HepG2 (cell line): ENCODE measurements around the gene TLK2. TPM values are rescaled to one million over a fixed set of nuclear protein-coding genes. Genes with fewer than 3 reads are reported as not detected.
"Not testable (repeated sequence)": the region's sequence is repeated elsewhere in the genome, so short reads cannot be mapped to it uniquely, and the experiment has no call there.

Experiments
- ATAC-seq: fragments of 200-7000 bp; cut with Tn5 transposase; 3 replicates; pipeline ENCODE4 v1.9.1; 2020; ENCODE audit warnings: mild to moderate bottlenecking, moderate library complexity
- BruUV-seq: library from RNA; stranded (reverse); fragments of 400-500 nt; replicated peaks from 2 replicates; lab custom pipeline; 2021; lab: Mats Ljungman, UMichigan
- CTCF ChIA-PET: fragments of 300-600 bp; formaldehyde crosslinking; extraction: SDS; loops from one replicate; lab custom pipeline; 2021; ENCODE audit warnings: low total read pairs, inconsistent platforms, low intra/inter-chr PET ratio; lab: Yijun Ruan, JAX
- POLR2A ChIA-PET: fragments of 350-600 bp; sonication (Branson Sonifier 250); formaldehyde crosslinking; loops from one replicate; lab custom pipeline; 2020; ENCODE audit warnings: antibody characterized with exemption, inconsistent platforms; lab: Yijun Ruan, JAX
- DNase-seq: peaks from one replicate; pipeline ENCODE4 v3.0.0-alpha.2; 2015; ENCODE audit warnings: low spot score
- FAIRE-seq: peaks from 3 replicates; lab custom pipeline; 2011; peaks lifted over from hg19 to GRCh38; lab: Jason Lieb, UNC
- H2AFZ ChIP-seq: one replicate; pipeline ENCODE4 v1.6.1; 2011; ENCODE audit warnings: low read length, inconsistent platforms
- H3K27ac ChIP-seq: fragments of 300-600 bp; 3 replicates; pipeline ENCODE4 v1.8.0; 2011; ENCODE audit warnings: mixed run types, mild to moderate bottlenecking, mixed read lengths, low read length, inconsistent platforms; ENCODE audit not compliant: insufficient read depth; ENCODE audit errors: extremely low read length
- H3K27me3 ChIP-seq, 2 experiments: fragments of 200-600 bp in 1 of 2; 2 replicates in 1 of 2; 3 replicates in 1 of 2; pipeline versions ENCODE4 v1.6.0 to v1.8.0; 2011; ENCODE audit warnings: low read length in 2 of 2, mild to moderate bottlenecking in 2 of 2, moderate library complexity in 2 of 2, inconsistent platforms in 1 of 2; ENCODE audit not compliant: insufficient read depth in 2 of 2, control insufficient read depth in 1 of 2
- H3K36me3 ChIP-seq, 2 experiments: fragments of 200-600 bp in 1 of 2; replicated peaks in 1 of 2; 2 replicates in 1 of 2; 3 replicates in 1 of 2; pipeline versions ENCODE4 v1.5.1 to v1.8.0; 2011; ENCODE audit warnings: low read length in 2 of 2, inconsistent platforms in 1 of 2; ENCODE audit not compliant: insufficient read depth in 2 of 2, control insufficient read depth in 1 of 2
- H3K4me1 ChIP-seq: 2 replicates; pipeline ENCODE4 v1.5.1; 2012; ENCODE audit warnings: low read length, inconsistent platforms; ENCODE audit not compliant: insufficient read depth
- H3K4me2 ChIP-seq: 2 replicates; pipeline ENCODE4 v1.6.0; 2011; ENCODE audit warnings: low read depth, low read length, inconsistent platforms
- H3K4me3 ChIP-seq, 3 experiments: fragments of 200-600 bp in 1 of 3; sonication (generic), shearing (Covaris generic) in 1 of 3; replicated peaks in 1 of 3; 2 replicates each; pipeline ENCODE4 v1.5.1; 2011 to 2016; ENCODE audit warnings: low read length in 3 of 3, inconsistent platforms in 2 of 3, low read depth in 2 of 3, mild to moderate bottlenecking in 2 of 3, control low read depth in 1 of 3, mixed read lengths in 1 of 3; ENCODE audit not compliant: insufficient read depth in 1 of 3
- H3K79me2 ChIP-seq: one replicate; pipeline ENCODE4 v1.6.1; 2011; ENCODE audit warnings: low read length, inconsistent platforms; ENCODE audit not compliant: insufficient read depth
- H3K9ac ChIP-seq: 2 replicates; pipeline ENCODE4 v1.6.0; 2011; ENCODE audit warnings: mild to moderate bottlenecking, low read depth, low read length, inconsistent platforms; ENCODE audit not compliant: insufficient read depth
- H3K9me3 ChIP-seq: 2 replicates; pipeline ENCODE4 v1.5.1; 2012; ENCODE audit warnings: mild to moderate bottlenecking, low read length
- H4K20me1 ChIP-seq: 2 replicates; pipeline ENCODE4 v1.6.0; 2011; ENCODE audit warnings: inconsistent platforms, mild to moderate bottlenecking, low read length, moderate library complexity; ENCODE audit not compliant: insufficient read depth
- ARHGAP35 ChIP-seq: sonication (generic); formaldehyde crosslinking; IDR thresholded peaks from 2 replicates; pipeline ENCODE4 v1.9.0; 2022; ENCODE audit warnings: mild to moderate bottlenecking, inconsistent platforms, moderate library complexity, missing genetic modification reagents, borderline replicate concordance
- FIP1L1 ChIP-seq: fragments of 200-400 bp; formaldehyde crosslinking; IDR thresholded peaks from 2 replicates; pipeline ENCODE4 v1.6.1; 2018; ENCODE audit warnings: low read depth, mild to moderate bottlenecking, low read length, moderate library complexity, borderline replicate concordance; ENCODE audit not compliant: insufficient read depth
- MEIS1 ChIP-seq: sonication (generic); formaldehyde crosslinking; IDR thresholded peaks from 2 replicates; pipeline ENCODE4 v1.9.0; 2021; ENCODE audit warnings: mild to moderate bottlenecking, missing genetic modification reagents, moderate library complexity, borderline replicate concordance
- MEIS2 ChIP-seq: sonication (generic); formaldehyde crosslinking; IDR thresholded peaks from 2 replicates; pipeline ENCODE4 v1.9.0; 2021; ENCODE audit warnings: mild to moderate bottlenecking, missing genetic modification reagents
- NFE2L2 ChIP-seq: fragments of 150-350 bp; IDR thresholded peaks from 2 replicates; pipeline ENCODE4 v1.6.1; 2014; ENCODE audit warnings: low read length
- SKI ChIP-seq: fragments of 450-650 bp; IDR thresholded peaks from one replicate; pipeline ENCODE4 v1.6.1; 2018; ENCODE audit warnings: mild to moderate bottlenecking; ENCODE audit not compliant: partially characterized antibody
- ZKSCAN8 ChIP-seq: IDR thresholded peaks from 2 replicates; pipeline ENCODE4 v1.6.1; 2016; ENCODE audit warnings: borderline replicate concordance, missing genetic modification reagents, missing compliant biosample characterization
- ZNF207 ChIP-seq: fragments of 450-650 bp; IDR thresholded peaks from 2 replicates; pipeline ENCODE4 v1.6.1; 2016; ENCODE audit warnings: antibody characterized with exemption, borderline replicate concordance
- ZNF230 ChIP-seq: sonication (generic); formaldehyde crosslinking; IDR thresholded peaks from 2 replicates; pipeline ENCODE4 v1.4.0; 2020; ENCODE audit warnings: mild to moderate bottlenecking, missing genetic modification reagents
- ZNF232 ChIP-seq: sonication (generic); formaldehyde crosslinking; IDR thresholded peaks from 2 replicates; pipeline ENCODE4 v1.4.0; 2020; ENCODE audit warnings: missing genetic modification reagents, borderline replicate concordance
- ZNF589 ChIP-seq: sonication (generic); formaldehyde crosslinking; conservative IDR thresholded peaks from 2 replicates; pipeline ENCODE4 v1.8.0; 2022; ENCODE audit warnings: mild to moderate bottlenecking, moderate library complexity, missing genetic modification reagents
- ZNF704 ChIP-seq: sonication (generic); formaldehyde crosslinking; IDR thresholded peaks from 2 replicates; pipeline ENCODE4 v1.8.1; 2023; ENCODE audit warnings: mild to moderate bottlenecking, inconsistent platforms, moderate library complexity, missing genetic modification reagents, borderline replicate concordance
- WGBS: methylation state at CpG from one replicate; pipeline ENCODE4 v1.1.6; 2017; ENCODE audit warnings: low lambda C conversion rate; 5-methylcytosine and 5-hydroxymethylcytosine counted together
- in situ Hi-C: cut with HindIII; loops from 2 replicates; pipeline ENCODE4 v1.10.0; 2017; ENCODE audit warnings: low pct_unique_long_range_greater_than_20kb; ENCODE audit not compliant: extremely low pct_ligation_motif_present
- intact Hi-C: fragments of 100-400 bp; cut with micrococcal nuclease; formaldehyde crosslinking; loops from one replicate; pipeline ENCODE4 v1.10.0; 2022; ENCODE audit not compliant: unreplicated experiment
- polyA plus RNA-seq, 8 experiments: library from polyadenylated mRNA; depleted of rRNA in 3 of 8; stranded (reverse) in 7 of 8; unstranded in 1 of 8; fragments of >200 nt; fragmentation: Illumina TruSeq in 4 of 8; extraction: Trizol in 4 of 8; gene quantifications; 2 replicates each; pipeline versions ENCODE4 v1.2.1 to v1.2.3, GENCODE V29; 2011 to 2016; ENCODE audit warnings: low read depth in 4 of 8, missing spikeins in 1 of 8, mixed read lengths in 1 of 8; ENCODE audit not compliant: insufficient read depth in 1 of 8
- total RNA-seq, 5 experiments: library from RNA; depleted of rRNA; stranded (reverse); fragments of >200 nt; fragmentation: Illumina TruSeq; extraction: Trizol; gene quantifications; 2 replicates each; pipeline ENCODE4 v1.2.3, GENCODE V29; 2016; ENCODE audit warnings: low read depth in 1 of 5

The TLK2 gene
- total and polyA plus RNA-seq, 2 of the 13 experiments (the other 11 are each of a cell fraction or from before 2014, with no cell fraction given) = 58.7 to 60.8 TPM

DNA sequence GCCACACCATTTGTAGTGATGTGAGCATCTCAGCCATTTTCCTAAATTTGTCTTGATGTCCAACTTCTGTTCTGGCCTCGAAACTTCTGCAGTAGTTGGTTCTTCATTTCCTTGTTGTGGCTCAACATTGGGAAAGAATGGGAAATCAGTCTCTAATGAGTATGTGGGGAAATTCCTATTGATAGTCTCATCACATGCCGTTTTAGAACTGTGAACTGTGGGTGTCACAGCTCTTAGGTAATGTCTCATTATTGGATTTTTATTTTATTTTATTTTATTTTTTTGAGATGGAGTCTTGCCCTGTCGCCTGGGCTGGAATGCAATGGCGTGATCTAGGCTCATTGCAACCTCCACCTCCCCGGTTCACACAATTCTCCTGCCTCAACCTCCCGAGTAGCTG is 37.4 kb upstream of the TLK2 start:
- DNase-seq, BruUV-seq, H4K20me1 ChIP-seq, H3K4me1 ChIP-seq, H2AFZ ChIP-seq, CTCF ChIA-PET, FAIRE-seq, H3K9ac ChIP-seq, H3K79me2 ChIP-seq, POLR2A ChIA-PET, H3K4me2 ChIP-seq, H3K27ac ChIP-seq, in situ Hi-C loops, H3K4me3 ChIP-seq, H3K9me3 ChIP-seq, intact Hi-C loops, H3K27me3 ChIP-seq, ATAC-seq: not testable (repeated sequence)
- peaks cover 10 to 53% of the 10 kb centered on the region in 2 experiments for H3K36me3 ChIP-seq
- WGBS = 97% methylated on average over 6 of the region's 6 CpGs

- POLR2A ChIA-PET = no interaction called here
- peaks cover 6% of the 10 kb centered on the region; the same call in 1 of the 2 replicates for H3K4me1 ChIP-seq
- H3K4me2 ChIP-seq = no peak overlapping the region
- no peak overlapping the region for H3K27ac ChIP-seq
- H4K20me1 ChIP-seq = no peaks in the 10 kb centered on the region
- no TSS peak for BruUV-seq
- no peaks in the 10 kb centered on the region for H3K27me3 ChIP-seq
- no peak for FAIRE-seq
- CTCF ChIA-PET = no interaction called here
- no peak overlapping the region for H3K4me3 ChIP-seq
- no peak overlapping the region for H2AFZ ChIP-seq
- H3K79me2 ChIP-seq = no peaks in the 10 kb centered on the region
- no peak overlapping the region for H3K9ac ChIP-seq
- 94% methylated on average over 4 of the region's 4 CpGs for WGBS
- TF ChIP-seq ARHGAP35 (CRISPR knock-in tag) = no peak
- no peak for TF ChIP-seq ZNF230 (CRISPR knock-in tag)
- TF ChIP-seq ZNF589 = no peak
- no peak for TF ChIP-seq MEIS1 (CRISPR knock-in tag)
- no peak for TF ChIP-seq ZNF232 (CRISPR knock-in tag)
- no peak for TF ChIP-seq ZNF207
- no peak for TF ChIP-seq SKI
- no peak for TF ChIP-seq ZKSCAN8 (CRISPR knock-in tag)
- no peak for TF ChIP-seq FIP1L1
- TF ChIP-seq NFE2L2 = no peak
- no peak for TF ChIP-seq ZNF704
- no peak for TF ChIP-seq MEIS2
- TF ChIP-seq, all 625 proteins: peak for 0
- intact Hi-C loops = no loop called here
- ATAC-seq = no peak
- no peak for DNase-seq
- Histone ChIP-seq H3K9me3 (no peaks in the 10 kb centered on the region), H3K36me3 (peaks cover 17 to 66% of the 10 kb centered on the region in 2 experiments)
- in situ Hi-C loops = no loop called here
Measured at GRCh38 chr17:62444063-62444462, 34.6 kb upstream of the TLK2 start.

GRCh38 chr17:62445791-62446190 is 32.8 kb upstream of the TLK2 start:
- H3K79me2 ChIP-seq, ATAC-seq, intact Hi-C loops, H4K20me1 ChIP-seq, H3K4me2 ChIP-seq, H3K9ac ChIP-seq, H3K4me3 ChIP-seq, CTCF ChIA-PET, H3K27me3 ChIP-seq, DNase-seq, H3K27ac ChIP-seq, BruUV-seq, H2AFZ ChIP-seq, H3K9me3 ChIP-seq, FAIRE-seq, in situ Hi-C loops, POLR2A ChIA-PET, H3K4me1 ChIP-seq: not testable (repeated sequence)
- 97% methylated on average over 4 of the region's 4 CpGs for WGBS
- peaks cover 15 to 62% of the 10 kb centered on the region in 2 experiments for H3K36me3 ChIP-seq
